Esophagus (tissue), 2 donors: ENCODE results near the gene IER3. TPM values are rescaled to one million over a fixed set of nuclear protein-coding genes. Genes with fewer than 3 reads are reported as not detected.
"Not testable (repeated sequence)": the region's sequence is repeated elsewhere in the genome, so short reads cannot be mapped to it uniquely, and the experiment has no call there.

ENCODE experiments used
- H3K27ac ChIP-seq, 2 donors: one replicate each; pipeline ENCODE4 v1.5.1; 2013; ENCODE audit warnings: low read depth in 2 of 2, mild to moderate bottlenecking in 2 of 2, inconsistent platforms in 1 of 2, low read length in 1 of 2, moderate library complexity in 1 of 2
- H3K27me3 ChIP-seq, 2 donors: one replicate each; pipeline ENCODE4 v1.6.1; 2013; ENCODE audit warnings: low read length in 2 of 2, control low read depth in 1 of 2, mild to moderate bottlenecking in 1 of 2; ENCODE audit not compliant: insufficient read depth in 2 of 2, control insufficient read depth in 1 of 2
- H3K36me3 ChIP-seq, 2 donors: one replicate each; pipeline ENCODE4 v1.6.1; 2013; ENCODE audit warnings: low read length in 1 of 2; ENCODE audit not compliant: control insufficient read depth in 2 of 2, insufficient read depth in 2 of 2
- H3K4me1 ChIP-seq, 2 donors: one replicate each; pipeline ENCODE4 v1.6.1; 2013; ENCODE audit warnings: low read length in 1 of 2; ENCODE audit not compliant: control insufficient read depth in 2 of 2, insufficient read depth in 2 of 2
- H3K4me3 ChIP-seq, 2 donors: one replicate each; pipeline ENCODE4 v1.5.1; 2013; ENCODE audit warnings: low read length in 2 of 2, mild to moderate bottlenecking in 2 of 2, low read depth in 1 of 2, moderate library complexity in 1 of 2
- H3K9me3 ChIP-seq, 2 donors: one replicate each; pipeline ENCODE4 v1.6.1; 2013; ENCODE audit warnings: mild to moderate bottlenecking in 2 of 2, low read depth in 1 of 2, low read length in 1 of 2, moderate library complexity in 1 of 2; ENCODE audit not compliant: control insufficient read depth in 2 of 2, insufficient read depth in 1 of 2
- WGBS, 2 donors: extraction: QIAGEN DNeasy Blood & Tissue Kit; methylation state at CpG; one replicate each; pipeline ENCODE4 v1.1.7; 2013; 5-methylcytosine and 5-hydroxymethylcytosine counted together
- polyA plus RNA-seq, 2 donors: library from polyadenylated mRNA; stranded (reverse); fragments of 200-250 nt; gene quantifications; one replicate each; pipeline ENCODE4 v1.2.3, GENCODE V29; 2013
- donor health status: healthy with polysubstance abuse.
- donor health status: Bipolar disorder and iron deficiency.

Gene IER3
- polyA plus RNA-seq, 2 donors: 178 to 187 TPM

DNA sequence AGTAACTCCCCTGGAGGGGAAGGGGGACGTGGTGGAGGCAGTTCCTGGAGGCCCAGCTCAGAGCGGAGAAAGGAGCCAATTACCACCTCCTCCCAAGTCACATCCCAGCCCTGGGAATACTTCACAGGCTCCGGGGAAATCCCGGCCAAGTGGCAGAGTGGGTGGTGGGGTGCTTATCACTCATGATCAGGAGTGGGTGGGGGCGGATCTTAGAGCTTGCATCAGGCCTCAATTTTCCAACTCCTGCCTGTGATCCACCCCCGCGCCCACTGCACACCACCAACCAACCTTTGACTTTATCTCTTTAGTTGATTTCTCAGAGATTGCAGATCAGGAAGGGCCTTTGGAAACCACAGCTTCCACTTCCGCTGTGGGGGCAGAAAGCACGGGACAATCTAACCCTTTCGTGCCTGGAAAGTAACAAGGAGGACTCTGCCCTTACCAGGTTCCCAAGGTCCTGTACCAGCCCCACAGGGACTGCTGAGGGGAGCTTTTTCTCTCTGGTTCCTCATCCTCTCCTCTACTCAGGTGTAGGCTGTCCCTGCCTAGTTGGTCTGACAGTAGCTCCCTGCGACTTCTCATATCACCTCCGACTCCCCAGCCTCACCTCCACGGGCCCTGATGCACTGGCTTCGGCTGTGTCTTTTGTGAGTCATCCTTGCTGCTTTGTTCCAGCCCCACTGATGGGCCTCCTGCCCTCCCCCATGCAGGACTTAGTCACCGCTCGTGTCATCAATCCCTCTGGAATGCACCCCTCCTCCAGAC is 24.9 kb upstream of the IER3 start:
- H3K27me3 ChIP-seq: no peaks in the 10 kb centered on the region
- no peak overlapping the region for H3K4me3 ChIP-seq
- H3K36me3 ChIP-seq: no peaks in the 10 kb centered on the region
- H3K9me3 ChIP-seq: no peaks in the 10 kb centered on the region
- WGBS, 2 donors: 18 to 29% methylated on average over 16 of the region's 16 CpGs
- peak overlapping the region; percentile 39 to 81 for H3K27ac ChIP-seq
- peaks cover 4 to 9% of the 10 kb centered on the region in 2 donors for H3K4me1 ChIP-seq

DNA sequence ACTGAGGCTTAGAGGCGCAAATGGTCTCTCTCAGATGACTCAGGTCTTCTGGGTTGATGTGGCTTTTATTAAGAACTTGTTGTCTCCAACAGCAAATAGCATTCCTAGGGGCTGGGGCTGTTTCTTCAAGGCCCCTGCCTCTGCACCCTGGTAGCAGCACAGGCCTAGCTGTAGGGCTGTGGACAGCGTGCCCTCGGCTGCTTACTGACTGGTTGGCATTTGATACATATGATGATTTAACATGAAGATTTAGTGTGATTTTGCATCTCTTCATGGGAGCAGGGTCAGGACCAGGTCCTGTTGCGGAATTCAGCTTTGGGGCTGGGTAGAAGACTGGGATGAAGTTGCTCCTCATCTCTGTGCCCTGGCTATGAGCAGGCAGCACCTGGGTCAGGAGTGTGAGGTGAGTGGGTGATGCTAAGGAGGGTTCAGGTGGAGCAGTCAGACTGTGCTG is 24.3 kb upstream of the IER3 start:
- H3K36me3 ChIP-seq: no peaks in the 10 kb centered on the region
- WGBS, 2 donors: 94 to 98% methylated on average over 4 of the region's 4 CpGs
- no peak overlapping the region for H3K27ac ChIP-seq
- no peaks in the 10 kb centered on the region for H3K9me3 ChIP-seq
- H3K27me3 ChIP-seq: no peaks in the 10 kb centered on the region
- H3K4me1 ChIP-seq: peaks cover 4 to 13% of the 10 kb centered on the region in 2 donors
- H3K4me3 ChIP-seq: no peak overlapping the region

DNA sequence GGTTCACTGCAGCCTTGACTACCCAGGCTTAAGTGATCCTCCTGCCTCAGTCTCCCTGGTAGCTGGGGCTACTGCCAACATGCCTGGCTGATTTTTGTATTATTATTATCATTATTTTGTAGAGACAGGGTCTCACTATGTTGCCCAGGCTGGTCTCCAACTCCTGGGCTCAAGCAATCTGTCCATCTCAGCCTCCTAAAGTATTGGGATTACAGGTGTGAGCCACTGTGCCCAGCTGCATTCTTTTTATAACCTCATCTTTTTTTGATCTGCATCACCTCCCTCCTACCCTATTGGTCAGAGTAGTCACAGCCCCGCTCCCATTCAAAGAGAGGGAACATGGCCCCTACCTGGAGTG is 23.6 kb upstream of the IER3 start:
- peaks cover 4 to 16% of the 10 kb centered on the region in 2 donors for H3K4me1 ChIP-seq
- H3K36me3 ChIP-seq: no peaks in the 10 kb centered on the region
- 100% methylated on average over 1 of the region's 1 CpG for WGBS, 2 donors
- no peaks in the 10 kb centered on the region for H3K27me3 ChIP-seq
- no peak overlapping the region for H3K27ac ChIP-seq
- no peak overlapping the region for H3K4me3 ChIP-seq
- no peaks in the 10 kb centered on the region for H3K9me3 ChIP-seq

DNA sequence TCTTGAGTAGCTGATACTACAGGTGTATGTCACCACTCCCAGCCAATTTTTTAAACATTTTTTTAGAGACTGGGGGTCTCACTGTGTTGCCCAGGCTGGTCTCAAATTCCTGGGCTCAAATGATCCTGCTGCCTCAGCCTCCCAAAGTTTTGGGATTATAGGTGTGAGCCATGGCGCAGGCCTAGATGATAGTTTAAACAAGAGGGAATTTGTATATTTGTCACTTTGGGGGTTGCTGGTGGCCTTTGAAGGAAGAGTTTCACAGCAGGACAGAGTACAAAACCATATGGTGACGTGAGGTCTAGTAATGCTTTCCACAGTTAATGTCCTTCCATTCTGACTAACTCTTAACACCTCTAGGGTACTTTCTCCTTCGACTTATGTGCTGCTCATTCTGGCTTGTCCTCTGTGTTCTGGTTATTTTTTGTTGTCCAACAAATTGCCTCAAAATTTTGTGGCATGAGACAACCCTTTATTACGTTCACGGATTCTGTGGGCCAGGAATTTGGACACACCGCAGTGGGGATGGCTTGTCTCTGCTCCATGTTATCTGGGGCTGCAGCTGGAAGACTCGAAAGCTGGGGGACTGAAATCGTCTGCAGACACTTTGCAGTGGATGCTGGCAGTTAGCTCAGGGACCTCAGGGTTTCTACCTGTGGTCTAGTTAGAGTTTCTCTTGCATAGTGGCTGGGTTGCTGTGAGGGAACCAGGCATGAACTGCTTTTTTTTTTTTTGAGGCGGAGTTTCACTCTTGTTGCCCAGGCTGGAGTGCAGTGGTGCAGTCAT is 23.0 kb upstream of the IER3 start:
- Histone ChIP-seq H3K9me3 (no peaks in the 10 kb centered on the region), H3K4me1 (peaks cover 4 to 16% of the 10 kb centered on the region in 2 donors), H3K27me3 (no peaks in the 10 kb centered on the region), H3K4me3 (no peak overlapping the region), H3K27ac (no peak overlapping the region), H3K36me3 (no peaks in the 10 kb centered on the region)
- 87 to 93% methylated on average over 9 of the region's 9 CpGs for WGBS, 2 donors

GRCh38 chr6:30766461-30767157 is 22.3 kb upstream of the IER3 start:
- WGBS, 2 donors: 78 to 89% methylated on average over 6 of the region's 6 CpGs
- H3K27ac ChIP-seq: no peak overlapping the region
- H3K36me3 ChIP-seq: no peaks in the 10 kb centered on the region
- H3K4me1 ChIP-seq: peaks cover 4 to 16% of the 10 kb centered on the region in 2 donors
- H3K27me3 ChIP-seq: no peaks in the 10 kb centered on the region
- H3K9me3 ChIP-seq: no peaks in the 10 kb centered on the region
- H3K4me3 ChIP-seq: no peak overlapping the region

DNA sequence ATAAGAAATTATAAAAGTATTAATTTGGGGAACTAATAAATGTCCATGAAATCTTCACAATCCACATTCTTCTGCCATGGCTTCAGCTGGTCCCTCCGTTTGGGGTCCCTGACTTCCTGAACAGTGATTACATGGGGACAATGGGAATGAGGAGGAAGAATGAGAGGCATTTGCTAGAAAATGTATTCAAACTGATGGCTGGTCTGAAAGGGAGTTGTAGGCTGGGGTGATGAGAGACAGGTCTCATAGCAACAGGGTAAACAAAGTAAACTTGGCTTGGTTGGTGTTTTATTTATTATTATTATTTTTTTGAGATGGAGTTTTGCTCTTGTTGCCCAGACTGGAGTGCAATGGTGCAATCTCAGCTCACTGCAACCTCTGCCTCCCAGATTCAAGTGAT is 21.1 kb upstream of the IER3 start:
- WGBS, 2 donors: 70 to 85% methylated on average over 1 of the region's 1 CpG
- H3K4me3 ChIP-seq, H3K36me3 ChIP-seq, H3K27ac ChIP-seq, H3K27me3 ChIP-seq, H3K9me3 ChIP-seq: not testable (repeated sequence)
- H3K4me1 ChIP-seq: peaks cover 4 to 16% of the 10 kb centered on the region in 2 donors

- Histone ChIP-seq H3K4me1 (peaks cover 8 to 21% of the 10 kb centered on the region in 2 donors), H3K27ac (peak overlapping the region in 1 of 2 donors; percentile 22)
- 53 to 58% methylated on average over 13 of the region's 13 CpGs for WGBS, 2 donors
- H3K27me3 ChIP-seq, H3K4me3 ChIP-seq, H3K36me3 ChIP-seq, H3K9me3 ChIP-seq: not testable (repeated sequence)
These were observed 20.2 kb upstream of the IER3 start for GRCh38 chr6:30764490-30765043.

DNA sequence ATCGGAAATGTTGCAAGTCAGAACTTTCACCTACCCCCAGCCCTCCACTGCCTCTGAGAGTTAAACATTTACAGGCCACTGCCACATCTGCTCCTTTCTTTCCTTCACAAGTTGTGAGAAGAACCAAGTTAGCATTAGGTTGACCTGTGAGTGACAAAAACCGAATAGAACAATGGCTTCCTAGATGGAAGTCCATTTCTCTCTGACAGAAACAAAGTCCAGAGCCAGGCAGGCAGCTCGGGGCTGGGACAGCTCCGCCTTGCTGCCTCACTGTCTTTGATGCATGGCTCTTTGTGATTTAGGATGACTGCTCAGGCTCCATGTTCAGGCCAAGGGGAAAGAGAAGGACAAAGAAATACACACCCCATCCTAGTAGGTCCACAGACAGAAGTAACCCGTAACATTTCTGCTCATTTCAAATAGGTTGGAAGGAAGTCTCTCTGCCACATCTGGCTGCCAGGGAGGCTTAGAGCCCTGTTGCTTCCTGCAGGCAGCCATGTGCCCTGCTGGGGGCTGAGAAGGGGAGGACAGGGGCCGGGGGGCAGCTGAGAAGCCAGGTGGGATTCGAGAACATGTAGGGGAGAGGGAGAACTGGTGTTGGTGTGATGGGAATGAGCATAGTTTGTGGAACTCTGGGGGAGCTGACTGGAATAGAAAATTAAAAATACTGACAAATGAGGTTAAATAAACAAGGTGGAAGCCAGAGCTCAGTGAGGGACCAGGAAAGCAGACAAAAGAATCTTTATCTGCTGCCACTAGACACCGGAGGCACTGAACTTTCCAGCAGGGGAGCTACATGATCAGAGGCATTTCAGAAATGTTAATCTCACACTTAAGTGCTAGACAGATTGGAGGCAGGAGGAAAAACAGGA is 19.5 kb upstream of the IER3 start:
- Histone ChIP-seq H3K4me3 (no peak overlapping the region), H3K27me3 (no peaks in the 10 kb centered on the region), H3K9me3 (no peaks in the 10 kb centered on the region), H3K36me3 (no peaks in the 10 kb centered on the region), H3K27ac (peak overlapping the region; percentile 39 to 73), H3K4me1 (peaks cover 4 to 16% of the 10 kb centered on the region in 2 donors)
- 35 to 45% methylated on average over 8 of the region's 8 CpGs for WGBS, 2 donors
